IMR-90 (cell line): ENCODE measurements around the gene C16orf92. TPM values are rescaled to one million over a fixed set of nuclear protein-coding genes. Genes with fewer than 3 reads are reported as not detected.

ENCODE experiments used
- ATAC-seq: fragments of 200-7000 bp; cut with Tn5 transposase; 2 replicates; pipeline ENCODE4 v1.9.1; 2020; ENCODE audit warnings: low read depth, mild to moderate bottlenecking, moderate library complexity
- BruUV-seq: library from RNA; stranded (reverse); fragments of 400-500 nt; replicated peaks from 2 replicates; lab custom pipeline; 2021; lab: Mats Ljungman, UMichigan
- CTCF ChIA-PET: fragments of 300-600 bp; formaldehyde crosslinking; extraction: SDS; loops from one replicate; lab custom pipeline; 2021; ENCODE audit warnings: antibody characterized with exemption; lab: Yijun Ruan, JAX
- POLR2A ChIA-PET: fragments of 300-600 bp; sonication (Branson Sonifier 250); formaldehyde crosslinking; loops from one replicate; lab custom pipeline; 2022; ENCODE audit warnings: antibody characterized with exemption; ENCODE audit not compliant: unreplicated experiment; lab: Charles Lee
- DNase-seq: peaks from one replicate; pipeline ENCODE4 v3.0.0; 2013
- H2AFZ ChIP-seq: replicated peaks from 2 replicates; pipeline ENCODE3; 2013; ENCODE audit warnings: low read length, mild to moderate bottlenecking; ENCODE audit not compliant: poor library complexity
- H2AK5ac ChIP-seq: 2 replicates; pipeline ENCODE4 v1.6.1; 2013; ENCODE audit warnings: low read depth, low read length, inconsistent platforms
- H2AK9ac ChIP-seq: replicated peaks from 2 replicates; pipeline ENCODE3; 2013; ENCODE audit warnings: mild to moderate bottlenecking, low read depth, low read length, moderate library complexity; ENCODE audit not compliant: poor library complexity
- H2BK120ac ChIP-seq: 2 replicates; pipeline ENCODE4 v1.6.1; 2013; ENCODE audit warnings: low read depth, low read length, inconsistent platforms
- H2BK15ac ChIP-seq: 3 replicates; pipeline ENCODE4 v1.6.1; 2013; ENCODE audit warnings: low read depth, low read length, inconsistent platforms
- H2BK20ac ChIP-seq: 2 replicates; pipeline ENCODE4 v1.6.1; 2013; ENCODE audit warnings: low read depth, mild to moderate bottlenecking, inconsistent platforms, low read length, moderate library complexity
- H2BK5ac ChIP-seq: 2 replicates; pipeline ENCODE4 v1.6.1; 2013; ENCODE audit warnings: mild to moderate bottlenecking, low read depth, low read length, inconsistent platforms; ENCODE audit not compliant: poor library complexity, severe bottlenecking
- H3K14ac ChIP-seq: replicated peaks from 2 replicates; pipeline ENCODE4 v1.6.1; 2013; ENCODE audit warnings: low read depth, low read length, inconsistent platforms
- H3K18ac ChIP-seq: 2 replicates; pipeline ENCODE4 v1.6.1; 2013; ENCODE audit warnings: low read depth, low read length, control low read depth
- H3K23ac ChIP-seq: 2 replicates; pipeline ENCODE4 v1.6.1; 2013; ENCODE audit warnings: low read depth, low read length, inconsistent platforms
- H3K27ac ChIP-seq: 2 replicates; pipeline ENCODE4 v1.5.1; 2013; ENCODE audit warnings: mild to moderate bottlenecking, control low read depth, low read length; ENCODE audit not compliant: insufficient read depth
- H3K27me3 ChIP-seq: 2 replicates; pipeline ENCODE4 v1.6.1; 2013; ENCODE audit warnings: low read length; ENCODE audit not compliant: control insufficient read depth, insufficient read depth
- H3K36me3 ChIP-seq: 2 replicates; pipeline ENCODE4 v1.6.1; 2013; ENCODE audit warnings: low read length, mixed read lengths; ENCODE audit not compliant: control insufficient read depth, insufficient read depth
- H3K4ac ChIP-seq: 2 replicates; pipeline ENCODE4 v1.6.1; 2013; ENCODE audit warnings: low read depth, low read length, inconsistent platforms
- H3K4me1 ChIP-seq: 2 replicates; pipeline ENCODE4 v1.6.1; 2013; ENCODE audit warnings: low read length, mixed read lengths; ENCODE audit not compliant: control insufficient read depth, insufficient read depth
- H3K4me2 ChIP-seq: 2 replicates; pipeline ENCODE4 v1.6.1; 2013; ENCODE audit warnings: low read depth, mild to moderate bottlenecking, control low read depth, low read length, moderate library complexity
- H3K4me3 ChIP-seq: 2 replicates; pipeline ENCODE4 v1.5.1; 2013; ENCODE audit warnings: low read depth, mild to moderate bottlenecking, control low read depth, low read length, moderate library complexity; ENCODE audit not compliant: insufficient read depth
- H3K56ac ChIP-seq: 2 replicates; pipeline ENCODE4 v1.6.1; 2013; ENCODE audit warnings: low read length, inconsistent platforms; ENCODE audit not compliant: insufficient read depth; ENCODE audit errors: extremely low read depth
- H3K79me1 ChIP-seq, 2 experiments: 2 replicates each; pipeline ENCODE4 v1.6.1; 2013; ENCODE audit warnings: low read length in 2 of 2, inconsistent platforms in 1 of 2, low read depth in 1 of 2
- H3K9ac ChIP-seq: 2 replicates; pipeline ENCODE4 v1.6.1; 2013; ENCODE audit warnings: low read depth, low read length, control low read depth
- H3K9me1 ChIP-seq: 2 replicates; pipeline ENCODE4 v1.6.1; 2013; ENCODE audit warnings: low read length, inconsistent platforms; ENCODE audit not compliant: insufficient read depth
- H3K9me3 ChIP-seq: 2 replicates; pipeline ENCODE4 v1.6.1; 2013; ENCODE audit warnings: low read length; ENCODE audit not compliant: control insufficient read depth, insufficient read depth
- H4K20me1 ChIP-seq: 2 replicates; pipeline ENCODE4 v1.6.1; 2013; ENCODE audit warnings: low read length, inconsistent platforms; ENCODE audit not compliant: insufficient read depth
- H4K5ac ChIP-seq: 2 replicates; pipeline ENCODE4 v1.6.1; 2013; ENCODE audit warnings: mild to moderate bottlenecking, low read depth, low read length, control low read depth
- H4K8ac ChIP-seq, 2 experiments: 2 replicates each; pipeline ENCODE4 v1.6.1; 2013; ENCODE audit warnings: low read depth in 2 of 2, low read length in 2 of 2, control low read depth in 1 of 2, inconsistent platforms in 1 of 2
- H4K91ac ChIP-seq: 2 replicates; pipeline ENCODE4 v1.6.1; 2013; ENCODE audit warnings: low read depth, low read length, inconsistent platforms; ENCODE audit not compliant: insufficient read depth
- BHLHE40 ChIP-seq: fragments of 150-350 bp; IDR thresholded peaks from 2 replicates; pipeline ENCODE4 v1.6.1; 2016; ENCODE audit warnings: mild to moderate bottlenecking, low read depth, low read length
- CHD1 ChIP-seq: IDR thresholded peaks from 2 replicates; pipeline ENCODE4 v1.6.1; 2012; ENCODE audit warnings: low read depth, low read length, improper control_type of control experiment
- FOS ChIP-seq: fragments of 150-350 bp; IDR thresholded peaks from 2 replicates; pipeline ENCODE4 v1.6.1; 2016; ENCODE audit warnings: low read depth, low read length
- MAFK ChIP-seq: IDR thresholded peaks from 2 replicates; pipeline ENCODE4 v1.6.1; 2012; ENCODE audit warnings: low read depth, low read length, improper control_type of control experiment
- MAZ ChIP-seq: IDR thresholded peaks from 2 replicates; pipeline ENCODE4 v1.6.1; 2012; ENCODE audit warnings: low read depth, mild to moderate bottlenecking, low read length, improper control_type of control experiment, moderate library complexity, borderline replicate concordance
- MXI1 ChIP-seq: IDR thresholded peaks from 2 replicates; pipeline ENCODE4 v1.6.1; 2012; ENCODE audit warnings: low read depth, mild to moderate bottlenecking, low read length, moderate library complexity, borderline replicate concordance
- NFE2L2 ChIP-seq: fragments of 150-350 bp; IDR thresholded peaks from 2 replicates; pipeline ENCODE4 v1.6.1; 2016; ENCODE audit warnings: low read depth, mild to moderate bottlenecking, low read length
- POLR2A ChIP-seq: IDR thresholded peaks from 2 replicates; pipeline ENCODE4 v1.6.1; 2012; ENCODE audit warnings: mild to moderate bottlenecking, low read depth, low read length
- RAD21 ChIP-seq: IDR thresholded peaks from 2 replicates; pipeline ENCODE4 v1.6.1; 2012; ENCODE audit warnings: low read length, improper control_type of control experiment
- RFX5 ChIP-seq: IDR thresholded peaks from 2 replicates; pipeline ENCODE4 v1.8.0; 2012; ENCODE audit warnings: low read depth, mild to moderate bottlenecking, low read length, moderate library complexity
- SMC3 ChIP-seq: fragments of 150-350 bp; IDR thresholded peaks from 2 replicates; pipeline ENCODE4 v1.6.1; 2016; ENCODE audit warnings: low read depth, mild to moderate bottlenecking, antibody characterized with exemption, low read length, moderate library complexity
- WGBS, 2 experiments: methylation state at CpG; one replicate each; pipeline versions ENCODE4 v1.1.5 to v1.1.7; 2013; ENCODE audit warnings: missing lambda C conversion rate in 2 of 2; ENCODE audit not compliant: insufficient read length in 1 of 2; ENCODE audit errors: extremely low coverage in 2 of 2; 5-methylcytosine and 5-hydroxymethylcytosine counted together
- dilution Hi-C: fragments of 300-500 bp; cut with HindIII; formaldehyde crosslinking; loops from one replicate; pipeline ENCODE4 v1.14.3; 2018; ENCODE audit warnings: low sequenced_read_pairs; ENCODE audit not compliant: unreplicated experiment
- in situ Hi-C: fragments of 300-500 bp; cut with MboI; formaldehyde crosslinking; loops from 3 replicates; pipeline ENCODE4 v1.14.3; 2019; ENCODE audit warnings: low sequenced_read_pairs, inconsistent platforms, mixed read lengths
- intact Hi-C: fragments of 100-400 bp; cut with micrococcal nuclease; formaldehyde crosslinking; loops from 2 replicates; pipeline ENCODE4 v1.10.0; 2022
- polyA plus RNA-seq, 3 experiments: library from polyadenylated mRNA; depleted of rRNA; stranded (reverse); fragments of >200 nt; gene quantifications; 2 replicates each; pipeline ENCODE4 v1.2.3, GENCODE V29; 2012; ENCODE audit warnings: low replicate concordance in 1 of 3
- total RNA-seq: library from RNA; depleted of rRNA; stranded (reverse); fragments of >200 nt; gene quantifications from 2 replicates; pipeline ENCODE4 v1.2.3, GENCODE V29; 2012
- TF ChIP-seq, protein P1 (sequence below): fragments of 150-350 bp; IDR thresholded peaks from 2 replicates; pipeline ENCODE4 v1.6.1; 2017; ENCODE audit warnings: mild to moderate bottlenecking, antibody characterized with exemption, low read length, low read depth
- TF ChIP-seq, protein P2 (sequence below): conservative IDR thresholded peaks from 2 replicates; pipeline ENCODE4 v1.5.1; 2012; ENCODE audit warnings: mild to moderate bottlenecking, low read depth, low read length, improper control_type of control experiment
- TF ChIP-seq, protein P3 (sequence below): fragments of 150-350 bp; IDR thresholded peaks from 2 replicates; pipeline ENCODE4 v1.6.1; 2016; ENCODE audit warnings: low read depth, mild to moderate bottlenecking, low read length, moderate library complexity, borderline replicate concordance

Gene C16orf92
- total and polyA plus RNA-seq, 2 of the 4 experiments (the other 2 are of a cell fraction), result not detected

DNA sequence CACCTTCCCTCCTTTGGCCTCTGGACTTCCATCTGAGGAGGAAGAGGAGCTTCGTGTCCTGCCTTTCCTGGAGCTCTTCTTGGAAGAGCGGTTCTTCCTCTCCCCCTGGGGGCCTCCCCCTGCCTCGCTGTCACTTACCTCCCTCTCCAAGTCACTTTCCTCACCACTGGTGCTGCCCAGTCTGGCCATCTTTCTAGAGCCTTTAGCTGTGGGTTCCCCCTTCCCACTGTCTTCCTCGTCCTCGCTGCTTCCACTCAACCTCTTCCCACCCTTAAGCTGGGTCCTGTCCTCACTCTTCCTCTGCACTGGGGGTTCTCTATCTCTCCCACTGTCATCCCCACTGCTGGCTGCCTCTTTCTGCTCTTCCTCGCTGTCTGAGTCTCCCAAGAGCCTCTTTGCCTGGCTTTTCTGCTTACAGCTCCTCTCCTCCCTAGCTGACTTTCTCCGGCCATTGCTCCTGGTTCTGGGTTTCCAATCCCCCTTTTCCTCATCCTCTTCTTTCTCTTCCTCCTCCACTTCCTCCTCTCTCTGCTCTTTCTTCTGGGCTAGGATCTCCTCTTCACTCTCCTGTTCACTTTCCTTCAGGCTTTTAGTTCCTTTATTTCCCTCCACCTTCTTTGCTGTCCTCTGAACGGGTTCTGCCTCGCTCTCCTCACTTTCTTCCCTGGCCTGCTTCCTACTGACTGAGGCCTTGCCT lies 28.9 kb upstream of the C16orf92 start:
- in situ Hi-C loops, result no loop called here
- no peak overlapping the region for H2BK120ac ChIP-seq
- ATAC-seq (no peak), DNase-seq (no peak)
- H3K36me3 ChIP-seq, result peaks cover 25% of the 10 kb centered on the region
- H3K18ac ChIP-seq, result no peak overlapping the region
- no peaks in the 10 kb centered on the region for H3K9me3 ChIP-seq
- H3K14ac ChIP-seq, result no peak overlapping the region; the same call in 1 of the 2 replicates
- H3K56ac ChIP-seq, result no peak overlapping the region
- 96% methylated on average over 4 of the region's 9 CpGs; no CpG with 5 or more reads in 1 of the 2 experiments for whole genome bisulfite sequencing, 2 experiments
- H2AK5ac ChIP-seq, result peak overlapping the region; percentile 61
- peaks cover 5% of the 10 kb centered on the region; the same call in 1 of the 2 replicates for H3K9me1 ChIP-seq
- peak overlapping the region; percentile 47; the same call in 1 of the 2 replicates for H4K91ac ChIP-seq
- POLR2A ChIA-PET, result no interaction called here
- peak overlapping the region; percentile 56; the same call in 1 of the 2 replicates for H3K23ac ChIP-seq
- intact Hi-C loops, result loop anchor here (2.0 kb wide), 1 partner anchor 131 kb away; the partner anchor contains the start of gene CDIPT
- H4K5ac ChIP-seq, result no peak overlapping the region
- BruUV-seq, result no TSS peak
- H2BK15ac ChIP-seq, result no peak overlapping the region
- peaks cover 8% of the 10 kb centered on the region for H3K4me1 ChIP-seq
- no peak overlapping the region; the same call in 1 of the 2 replicates for H3K9ac ChIP-seq
- peak overlapping the region; percentile 99 for H2AFZ ChIP-seq
- no peak overlapping the region for H2BK5ac ChIP-seq
- H4K8ac ChIP-seq, result peak overlapping the region; percentile 24 to 93; a peak in 2 of 4 replicates
- peak overlapping the region; percentile 68 for H2AK9ac ChIP-seq
- H4K20me1 ChIP-seq, result no peaks in the 10 kb centered on the region
- no peak overlapping the region for H2BK20ac ChIP-seq
- dilution Hi-C loops, result no loop called here
- H3K27ac ChIP-seq, result no peak overlapping the region; the same call in 1 of the 2 replicates
- H3K4me3 ChIP-seq, result no peak overlapping the region
- no peak overlapping the region for H3K4me2 ChIP-seq
- peak overlapping the region; percentile 64 for H3K4ac ChIP-seq
- CTCF ChIA-PET, result interaction anchor here (0.6 kb wide), 1 partner anchor 127 kb away, joined by 3 read pairs; no protein-coding TSS in a partner anchor
- H3K27me3 ChIP-seq, result no peaks in the 10 kb centered on the region
- H3K79me1 ChIP-seq, result peaks cover 11 to 39% of the 10 kb centered on the region in 2 experiments; a peak in 3 of 4 replicates
- TF ChIP-seq, protein P1, sequence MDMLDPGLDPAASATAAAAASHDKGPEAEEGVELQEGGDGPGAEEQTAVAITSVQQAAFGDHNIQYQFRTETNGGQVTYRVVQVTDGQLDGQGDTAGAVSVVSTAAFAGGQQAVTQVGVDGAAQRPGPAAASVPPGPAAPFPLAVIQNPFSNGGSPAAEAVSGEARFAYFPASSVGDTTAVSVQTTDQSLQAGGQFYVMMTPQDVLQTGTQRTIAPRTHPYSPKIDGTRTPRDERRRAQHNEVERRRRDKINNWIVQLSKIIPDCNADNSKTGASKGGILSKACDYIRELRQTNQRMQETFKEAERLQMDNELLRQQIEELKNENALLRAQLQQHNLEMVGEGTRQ, result no peak
- no peak for TF ChIP-seq MAZ
- no peak for TF ChIP-seq SMC3
- TF ChIP-seq, protein P2, sequence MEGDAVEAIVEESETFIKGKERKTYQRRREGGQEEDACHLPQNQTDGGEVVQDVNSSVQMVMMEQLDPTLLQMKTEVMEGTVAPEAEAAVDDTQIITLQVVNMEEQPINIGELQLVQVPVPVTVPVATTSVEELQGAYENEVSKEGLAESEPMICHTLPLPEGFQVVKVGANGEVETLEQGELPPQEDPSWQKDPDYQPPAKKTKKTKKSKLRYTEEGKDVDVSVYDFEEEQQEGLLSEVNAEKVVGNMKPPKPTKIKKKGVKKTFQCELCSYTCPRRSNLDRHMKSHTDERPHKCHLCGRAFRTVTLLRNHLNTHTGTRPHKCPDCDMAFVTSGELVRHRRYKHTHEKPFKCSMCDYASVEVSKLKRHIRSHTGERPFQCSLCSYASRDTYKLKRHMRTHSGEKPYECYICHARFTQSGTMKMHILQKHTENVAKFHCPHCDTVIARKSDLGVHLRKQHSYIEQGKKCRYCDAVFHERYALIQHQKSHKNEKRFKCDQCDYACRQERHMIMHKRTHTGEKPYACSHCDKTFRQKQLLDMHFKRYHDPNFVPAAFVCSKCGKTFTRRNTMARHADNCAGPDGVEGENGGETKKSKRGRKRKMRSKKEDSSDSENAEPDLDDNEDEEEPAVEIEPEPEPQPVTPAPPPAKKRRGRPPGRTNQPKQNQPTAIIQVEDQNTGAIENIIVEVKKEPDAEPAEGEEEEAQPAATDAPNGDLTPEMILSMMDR, result no peak
- no peak for TF ChIP-seq POLR2A
- no peak for TF ChIP-seq RAD21
- no peak for TF ChIP-seq NFE2L2
- no peak for TF ChIP-seq CHD1
- no peak for TF ChIP-seq FOS
- no peak for TF ChIP-seq BHLHE40
- TF ChIP-seq, protein P3, sequence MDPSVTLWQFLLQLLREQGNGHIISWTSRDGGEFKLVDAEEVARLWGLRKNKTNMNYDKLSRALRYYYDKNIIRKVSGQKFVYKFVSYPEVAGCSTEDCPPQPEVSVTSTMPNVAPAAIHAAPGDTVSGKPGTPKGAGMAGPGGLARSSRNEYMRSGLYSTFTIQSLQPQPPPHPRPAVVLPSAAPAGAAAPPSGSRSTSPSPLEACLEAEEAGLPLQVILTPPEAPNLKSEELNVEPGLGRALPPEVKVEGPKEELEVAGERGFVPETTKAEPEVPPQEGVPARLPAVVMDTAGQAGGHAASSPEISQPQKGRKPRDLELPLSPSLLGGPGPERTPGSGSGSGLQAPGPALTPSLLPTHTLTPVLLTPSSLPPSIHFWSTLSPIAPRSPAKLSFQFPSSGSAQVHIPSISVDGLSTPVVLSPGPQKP, result no peak
- no peak for TF ChIP-seq MAFK
- TF ChIP-seq MXI1, result no peak
- TF ChIP-seq RFX5, result no peak
